PC-9 (cell line): ENCODE data around the gene MAN1C1. TPM values are rescaled to one million over a fixed set of nuclear protein-coding genes. Genes with fewer than 3 reads are reported as not detected.

Source experiments
- BruUV-seq: library from RNA; stranded (reverse); fragments of 400-500 nt; replicated peaks from 2 replicates; lab custom pipeline; 2021; lab: Mats Ljungman, UMichigan
- CTCF ChIA-PET: fragments of 300-600 bp; sonication (Branson Sonifier 250); formaldehyde crosslinking; loops from one replicate; lab custom pipeline; 2022; ENCODE audit warnings: antibody characterized with exemption; lab: Charles Lee
- POLR2A ChIA-PET: fragments of 300-600 bp; sonication (Branson Sonifier 250); formaldehyde crosslinking; loops from one replicate; lab custom pipeline; 2022; ENCODE audit warnings: antibody characterized with exemption; ENCODE audit not compliant: unreplicated experiment; lab: Charles Lee
- DNase-seq, 2 experiments: peaks; one replicate each; pipeline versions ENCODE4 v3.0.0 to v3.0.0-alpha.2; 2015 to 2022; ENCODE audit warnings: mixed read lengths in 1 of 2
- H2AFZ ChIP-seq: fragments of 200-600 bp; sonication (generic); 2 replicates; pipeline ENCODE4 v1.8.1; 2017; ENCODE audit warnings: antibody characterized with exemption
- H3F3A ChIP-seq: fragments of 200-600 bp; sonication (generic); 2 replicates; pipeline ENCODE4 v1.8.1; 2017; ENCODE audit warnings: antibody characterized with exemption, mild to moderate bottlenecking, low read depth; ENCODE audit not compliant: insufficient read depth
- H3K27ac ChIP-seq: fragments of 200-600 bp; sonication (generic); 2 replicates; pipeline ENCODE4 v1.6.1; 2016; ENCODE audit warnings: mixed run types
- H3K27me3 ChIP-seq: fragments of 200-600 bp; sonication (generic); 2 replicates; pipeline ENCODE4 v1.6.1; 2016; ENCODE audit warnings: low read depth, mixed run types; ENCODE audit not compliant: insufficient read depth
- H3K36me3 ChIP-seq: fragments of 200-600 bp; sonication (generic); 2 replicates; pipeline ENCODE4 v1.6.1; 2016; ENCODE audit warnings: low read depth, mixed run types
- H3K4me1 ChIP-seq: fragments of 200-600 bp; sonication (generic); replicated peaks from 2 replicates; pipeline ENCODE4 v1.6.1; 2016; ENCODE audit warnings: mixed run types; ENCODE audit not compliant: insufficient read depth
- H3K4me2 ChIP-seq: fragments of 200-600 bp; sonication (generic); 2 replicates; pipeline ENCODE4 v1.6.1; 2017; ENCODE audit warnings: mixed run types
- H3K4me3 ChIP-seq: fragments of 200-600 bp; sonication (generic); 2 replicates; pipeline ENCODE4 v1.6.1; 2016; ENCODE audit warnings: mixed run types
- H3K79me2 ChIP-seq: fragments of 200-600 bp; sonication (generic); 2 replicates; pipeline ENCODE4 v1.6.1; 2017; ENCODE audit warnings: low read depth, mixed run types
- H3K9me2 ChIP-seq: fragments of 200-600 bp; sonication (generic); 2 replicates; pipeline ENCODE4 v1.8.1; 2017; ENCODE audit warnings: mild to moderate bottlenecking; ENCODE audit not compliant: insufficient read depth
- H3K9me3 ChIP-seq: fragments of 200-600 bp; sonication (generic); 2 replicates; pipeline ENCODE4 v1.8.1; 2016; ENCODE audit warnings: low read depth; ENCODE audit not compliant: insufficient read depth
- H4K20me1 ChIP-seq: fragments of 200-600 bp; sonication (generic); 2 replicates; pipeline ENCODE4 v1.8.1; 2017; ENCODE audit not compliant: insufficient read depth
- EZH2 ChIP-seq: fragments of 200-600 bp; sonication (generic); IDR thresholded peaks from 2 replicates; pipeline ENCODE4 v1.8.0; 2017; ENCODE audit warnings: antibody characterized with exemption, low read depth
- intact Hi-C: fragments of 100-400 bp; cut with micrococcal nuclease; formaldehyde crosslinking; loops from one replicate; pipeline ENCODE4 v1.10.0; 2022; ENCODE audit not compliant: unreplicated experiment
- total RNA-seq: library from RNA; stranded (reverse); gene quantifications from 2 replicates; pipeline ENCODE4 v1.2.3, GENCODE V29; 2021
- TF ChIP-seq, protein P1 (sequence below): fragments of 200-600 bp; sonication (generic); conservative IDR thresholded peaks from 2 replicates; pipeline ENCODE4 v1.6.1; 2017; ENCODE audit warnings: mixed run types, antibody characterized with exemption, mild to moderate bottlenecking, moderate library complexity

Gene MAN1C1
- total RNA-seq, 1 experiment from 2014 or later = 0.41 TPM

DNA sequence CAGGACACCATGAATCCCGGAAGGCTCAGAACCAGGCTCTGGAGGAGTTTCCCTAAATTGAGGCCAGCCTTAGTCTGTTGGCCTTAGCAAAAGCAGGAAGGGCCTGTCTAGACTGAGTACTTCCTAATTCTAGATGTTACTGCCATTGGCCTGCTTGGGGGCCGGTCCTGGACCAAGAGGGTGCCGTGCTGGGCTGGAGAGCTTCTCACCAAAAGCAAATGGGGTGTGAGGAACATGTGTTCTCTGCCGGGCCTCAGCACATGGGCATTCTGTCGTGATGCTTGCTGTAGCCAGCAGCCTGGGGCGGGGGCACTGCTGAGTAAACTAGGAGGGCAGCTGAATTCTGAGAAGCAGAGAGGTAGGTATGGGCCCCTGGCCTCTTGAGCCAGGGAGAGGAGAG lies 35.7 kb upstream of the MAN1C1 start:
- H3F3A ChIP-seq = no peaks in the 10 kb centered on the region; the same call in 1 of the 2 replicates
- no peak for TF ChIP-seq EZH2
- TF ChIP-seq, protein P1, sequence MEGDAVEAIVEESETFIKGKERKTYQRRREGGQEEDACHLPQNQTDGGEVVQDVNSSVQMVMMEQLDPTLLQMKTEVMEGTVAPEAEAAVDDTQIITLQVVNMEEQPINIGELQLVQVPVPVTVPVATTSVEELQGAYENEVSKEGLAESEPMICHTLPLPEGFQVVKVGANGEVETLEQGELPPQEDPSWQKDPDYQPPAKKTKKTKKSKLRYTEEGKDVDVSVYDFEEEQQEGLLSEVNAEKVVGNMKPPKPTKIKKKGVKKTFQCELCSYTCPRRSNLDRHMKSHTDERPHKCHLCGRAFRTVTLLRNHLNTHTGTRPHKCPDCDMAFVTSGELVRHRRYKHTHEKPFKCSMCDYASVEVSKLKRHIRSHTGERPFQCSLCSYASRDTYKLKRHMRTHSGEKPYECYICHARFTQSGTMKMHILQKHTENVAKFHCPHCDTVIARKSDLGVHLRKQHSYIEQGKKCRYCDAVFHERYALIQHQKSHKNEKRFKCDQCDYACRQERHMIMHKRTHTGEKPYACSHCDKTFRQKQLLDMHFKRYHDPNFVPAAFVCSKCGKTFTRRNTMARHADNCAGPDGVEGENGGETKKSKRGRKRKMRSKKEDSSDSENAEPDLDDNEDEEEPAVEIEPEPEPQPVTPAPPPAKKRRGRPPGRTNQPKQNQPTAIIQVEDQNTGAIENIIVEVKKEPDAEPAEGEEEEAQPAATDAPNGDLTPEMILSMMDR = no peak
- no peaks in the 10 kb centered on the region for H3K9me2 ChIP-seq
- no peak overlapping the region for H3K4me2 ChIP-seq
- H3K36me3 ChIP-seq = no peaks in the 10 kb centered on the region
- H3K79me2 ChIP-seq = no peaks in the 10 kb centered on the region
- H3K4me1 ChIP-seq = no peaks in the 10 kb centered on the region
- POLR2A ChIA-PET = no interaction called here
- H3K27ac ChIP-seq = no peak overlapping the region
- no peak overlapping the region for H2AFZ ChIP-seq
- CTCF ChIA-PET = no interaction called here
- H3K4me3 ChIP-seq = no peak overlapping the region
- no peaks in the 10 kb centered on the region for H3K9me3 ChIP-seq
- no peaks in the 10 kb centered on the region for H3K27me3 ChIP-seq
- DNase-seq = no peak
- no TSS peak for BruUV-seq
- no peaks in the 10 kb centered on the region for H4K20me1 ChIP-seq
- intact Hi-C loops = no loop called here

DNA sequence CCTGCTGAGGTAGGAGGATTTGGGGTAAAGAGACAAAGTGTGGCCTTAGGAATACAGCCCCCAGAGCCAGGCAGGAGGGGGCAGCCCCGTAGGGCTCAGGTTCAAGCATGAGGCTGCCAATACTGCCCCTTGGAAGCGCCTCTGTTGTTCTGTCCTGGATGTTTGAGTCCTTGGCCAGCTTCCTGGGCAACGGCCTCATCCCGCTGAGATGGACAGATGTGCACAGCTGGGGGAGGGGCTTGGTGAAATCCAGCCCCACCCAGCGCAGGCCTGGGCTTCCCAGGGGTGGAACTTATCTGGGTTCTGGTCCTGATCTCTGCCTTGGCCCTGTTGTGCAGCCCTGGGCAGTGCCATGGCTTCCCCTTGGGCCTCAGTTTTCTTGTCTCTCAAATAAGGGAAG lies 34.8 kb upstream of the MAN1C1 start:
- H3K27me3 ChIP-seq = no peaks in the 10 kb centered on the region
- no peaks in the 10 kb centered on the region for H3K9me3 ChIP-seq
- POLR2A ChIA-PET = no interaction called here
- H3K36me3 ChIP-seq = no peaks in the 10 kb centered on the region
- H2AFZ ChIP-seq = no peak overlapping the region
- H3K9me2 ChIP-seq = no peaks in the 10 kb centered on the region
- TF ChIP-seq, protein P1 = no peak
- no peak for TF ChIP-seq EZH2
- no TSS peak for BruUV-seq
- CTCF ChIA-PET = no interaction called here
- H3K4me1 ChIP-seq = no peaks in the 10 kb centered on the region
- H4K20me1 ChIP-seq = no peaks in the 10 kb centered on the region
- H3K4me2 ChIP-seq = no peak overlapping the region
- intact Hi-C loops = no loop called here
- no peaks in the 10 kb centered on the region for H3K79me2 ChIP-seq
- H3F3A ChIP-seq = no peaks in the 10 kb centered on the region
- H3K27ac ChIP-seq = no peak overlapping the region
- no peak overlapping the region for H3K4me3 ChIP-seq
- no peak for DNase-seq

DNA sequence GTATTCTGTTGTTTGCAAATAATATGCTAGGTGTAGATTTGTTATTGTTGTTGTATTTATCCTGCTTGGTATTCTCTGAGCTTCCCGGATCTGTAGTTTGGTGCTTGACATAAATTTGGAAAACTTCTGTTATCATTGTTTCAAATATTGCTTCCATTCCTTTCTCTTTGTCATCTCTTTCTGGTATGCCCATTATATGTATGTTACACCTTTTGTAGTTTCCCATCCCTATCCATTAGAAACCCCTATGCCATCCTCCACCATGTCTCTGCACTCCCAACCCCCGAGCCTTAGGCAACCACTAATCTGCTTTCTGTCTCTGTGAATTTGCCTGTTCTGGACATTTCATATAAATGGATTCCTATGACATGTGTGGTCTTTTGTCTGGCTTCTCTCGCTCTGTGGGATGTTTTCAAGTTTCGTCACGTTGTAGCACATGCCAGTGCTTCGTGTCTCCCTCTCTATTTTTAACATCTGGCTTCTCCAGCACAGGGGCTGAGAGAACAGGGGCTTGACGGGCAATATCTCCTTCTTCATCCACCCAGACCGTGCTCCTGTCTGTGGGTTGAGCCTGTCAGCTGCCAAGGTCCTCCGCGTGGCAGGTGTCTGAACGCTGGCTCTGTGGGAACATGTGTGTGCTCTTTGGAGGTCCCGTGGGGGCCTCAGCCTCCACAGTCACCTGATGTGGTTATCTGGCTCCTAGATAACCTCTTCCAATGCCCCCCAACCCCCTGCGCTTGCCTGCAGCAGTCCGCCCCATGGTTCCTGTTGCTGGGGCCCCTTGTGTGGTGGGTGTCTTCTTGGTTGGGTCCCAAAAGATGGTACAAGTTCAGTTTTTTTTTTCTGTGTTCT lies 32.8 kb upstream of the MAN1C1 start:
- no peak overlapping the region for H3K4me2 ChIP-seq
- H3K4me3 ChIP-seq = no peak overlapping the region
- H3K9me3 ChIP-seq = no peaks in the 10 kb centered on the region
- H3K4me1 ChIP-seq = no peaks in the 10 kb centered on the region
- H3F3A ChIP-seq = no peaks in the 10 kb centered on the region
- H2AFZ ChIP-seq = no peak overlapping the region
- intact Hi-C loops = no loop called here
- POLR2A ChIA-PET = no interaction called here
- no peaks in the 10 kb centered on the region for H3K27me3 ChIP-seq
- CTCF ChIA-PET = no interaction called here
- BruUV-seq = no TSS peak
- no peaks in the 10 kb centered on the region for H3K9me2 ChIP-seq
- no peak for DNase-seq
- H3K36me3 ChIP-seq = no peaks in the 10 kb centered on the region
- H3K79me2 ChIP-seq = no peaks in the 10 kb centered on the region
- H4K20me1 ChIP-seq = no peaks in the 10 kb centered on the region
- TF ChIP-seq EZH2 = no peak
- TF ChIP-seq, protein P1 = no peak
- H3K27ac ChIP-seq = no peak overlapping the region
